PC-9 (cell line): ENCODE results near the gene RAB28. TPM values are rescaled to one million over a fixed set of nuclear protein-coding genes. Genes with fewer than 3 reads are reported as not detected.

ENCODE experiments used
- BruUV-seq: library from RNA; stranded (reverse); fragments of 400-500 nt; replicated peaks from 2 replicates; lab custom pipeline; 2021; lab: Mats Ljungman, UMichigan
- CTCF ChIA-PET: fragments of 300-600 bp; sonication (Branson Sonifier 250); formaldehyde crosslinking; loops from one replicate; lab custom pipeline; 2022; ENCODE audit warnings: antibody characterized with exemption; lab: Charles Lee
- POLR2A ChIA-PET: fragments of 300-600 bp; sonication (Branson Sonifier 250); formaldehyde crosslinking; loops from one replicate; lab custom pipeline; 2022; ENCODE audit warnings: antibody characterized with exemption; ENCODE audit not compliant: unreplicated experiment; lab: Charles Lee
- DNase-seq, 2 experiments: peaks; one replicate each; pipeline versions ENCODE4 v3.0.0 to v3.0.0-alpha.2; 2015 to 2022; ENCODE audit warnings: mixed read lengths in 1 of 2
- H2AFZ ChIP-seq: fragments of 200-600 bp; sonication (generic); 2 replicates; pipeline ENCODE4 v1.8.1; 2017; ENCODE audit warnings: antibody characterized with exemption
- H3F3A ChIP-seq: fragments of 200-600 bp; sonication (generic); 2 replicates; pipeline ENCODE4 v1.8.1; 2017; ENCODE audit warnings: antibody characterized with exemption, mild to moderate bottlenecking, low read depth; ENCODE audit not compliant: insufficient read depth
- H3K27ac ChIP-seq: fragments of 200-600 bp; sonication (generic); 2 replicates; pipeline ENCODE4 v1.6.1; 2016; ENCODE audit warnings: mixed run types
- H3K27me3 ChIP-seq: fragments of 200-600 bp; sonication (generic); 2 replicates; pipeline ENCODE4 v1.6.1; 2016; ENCODE audit warnings: low read depth, mixed run types; ENCODE audit not compliant: insufficient read depth
- H3K36me3 ChIP-seq: fragments of 200-600 bp; sonication (generic); 2 replicates; pipeline ENCODE4 v1.6.1; 2016; ENCODE audit warnings: low read depth, mixed run types
- H3K4me1 ChIP-seq: fragments of 200-600 bp; sonication (generic); replicated peaks from 2 replicates; pipeline ENCODE4 v1.6.1; 2016; ENCODE audit warnings: mixed run types; ENCODE audit not compliant: insufficient read depth
- H3K4me2 ChIP-seq: fragments of 200-600 bp; sonication (generic); 2 replicates; pipeline ENCODE4 v1.6.1; 2017; ENCODE audit warnings: mixed run types
- H3K4me3 ChIP-seq: fragments of 200-600 bp; sonication (generic); 2 replicates; pipeline ENCODE4 v1.6.1; 2016; ENCODE audit warnings: mixed run types
- H3K79me2 ChIP-seq: fragments of 200-600 bp; sonication (generic); 2 replicates; pipeline ENCODE4 v1.6.1; 2017; ENCODE audit warnings: low read depth, mixed run types
- H3K9me2 ChIP-seq: fragments of 200-600 bp; sonication (generic); 2 replicates; pipeline ENCODE4 v1.8.1; 2017; ENCODE audit warnings: mild to moderate bottlenecking; ENCODE audit not compliant: insufficient read depth
- H3K9me3 ChIP-seq: fragments of 200-600 bp; sonication (generic); 2 replicates; pipeline ENCODE4 v1.8.1; 2016; ENCODE audit warnings: low read depth; ENCODE audit not compliant: insufficient read depth
- H4K20me1 ChIP-seq: fragments of 200-600 bp; sonication (generic); 2 replicates; pipeline ENCODE4 v1.8.1; 2017; ENCODE audit not compliant: insufficient read depth
- EZH2 ChIP-seq: fragments of 200-600 bp; sonication (generic); IDR thresholded peaks from 2 replicates; pipeline ENCODE4 v1.8.0; 2017; ENCODE audit warnings: antibody characterized with exemption, low read depth
- intact Hi-C: fragments of 100-400 bp; cut with micrococcal nuclease; formaldehyde crosslinking; loops from one replicate; pipeline ENCODE4 v1.10.0; 2022; ENCODE audit not compliant: unreplicated experiment
- total RNA-seq: library from RNA; stranded (reverse); gene quantifications from 2 replicates; pipeline ENCODE4 v1.2.3, GENCODE V29; 2021
- TF ChIP-seq, protein P1 (sequence below): fragments of 200-600 bp; sonication (generic); conservative IDR thresholded peaks from 2 replicates; pipeline ENCODE4 v1.6.1; 2017; ENCODE audit warnings: mixed run types, antibody characterized with exemption, mild to moderate bottlenecking, moderate library complexity

The RAB28 gene
- total RNA-seq, 1 experiment from 2014 or later: 17.5 TPM

DNA sequence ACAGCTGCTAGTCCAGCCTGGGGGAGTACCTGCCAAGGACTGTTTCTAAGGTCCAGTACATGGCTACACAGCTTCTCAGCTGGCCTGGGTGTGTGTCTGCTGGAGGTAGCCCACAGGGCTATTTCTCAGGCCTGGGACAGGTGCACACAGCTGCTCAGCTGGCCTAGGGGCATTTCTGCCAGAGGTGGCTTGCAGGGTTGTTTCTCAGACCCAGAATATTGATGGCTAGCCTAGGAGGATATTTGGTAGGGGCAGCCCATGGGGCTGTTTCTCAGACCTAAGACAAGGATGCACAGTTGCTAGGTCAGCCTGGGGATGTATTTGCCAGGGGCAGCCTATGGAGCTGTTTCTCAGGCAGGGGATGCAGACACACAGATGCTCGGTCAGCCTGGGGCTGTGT lies 29.4 kb downstream of the RAB28 start:
- no peaks in the 10 kb centered on the region for H3K79me2 ChIP-seq
- intact Hi-C loops: no loop called here
- H3K4me1 ChIP-seq: no peaks in the 10 kb centered on the region
- no peaks in the 10 kb centered on the region; the same call in 1 of the 2 replicates for H3K9me3 ChIP-seq
- CTCF ChIA-PET: no interaction called here
- H3K27ac ChIP-seq: no peak overlapping the region
- no peaks in the 10 kb centered on the region for H3F3A ChIP-seq
- no peak for TF ChIP-seq EZH2
- TF ChIP-seq, protein P1, sequence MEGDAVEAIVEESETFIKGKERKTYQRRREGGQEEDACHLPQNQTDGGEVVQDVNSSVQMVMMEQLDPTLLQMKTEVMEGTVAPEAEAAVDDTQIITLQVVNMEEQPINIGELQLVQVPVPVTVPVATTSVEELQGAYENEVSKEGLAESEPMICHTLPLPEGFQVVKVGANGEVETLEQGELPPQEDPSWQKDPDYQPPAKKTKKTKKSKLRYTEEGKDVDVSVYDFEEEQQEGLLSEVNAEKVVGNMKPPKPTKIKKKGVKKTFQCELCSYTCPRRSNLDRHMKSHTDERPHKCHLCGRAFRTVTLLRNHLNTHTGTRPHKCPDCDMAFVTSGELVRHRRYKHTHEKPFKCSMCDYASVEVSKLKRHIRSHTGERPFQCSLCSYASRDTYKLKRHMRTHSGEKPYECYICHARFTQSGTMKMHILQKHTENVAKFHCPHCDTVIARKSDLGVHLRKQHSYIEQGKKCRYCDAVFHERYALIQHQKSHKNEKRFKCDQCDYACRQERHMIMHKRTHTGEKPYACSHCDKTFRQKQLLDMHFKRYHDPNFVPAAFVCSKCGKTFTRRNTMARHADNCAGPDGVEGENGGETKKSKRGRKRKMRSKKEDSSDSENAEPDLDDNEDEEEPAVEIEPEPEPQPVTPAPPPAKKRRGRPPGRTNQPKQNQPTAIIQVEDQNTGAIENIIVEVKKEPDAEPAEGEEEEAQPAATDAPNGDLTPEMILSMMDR: no peak
- BruUV-seq: no TSS peak
- POLR2A ChIA-PET: no interaction called here
- H4K20me1 ChIP-seq: no peaks in the 10 kb centered on the region
- H3K36me3 ChIP-seq: no peaks in the 10 kb centered on the region
- H3K4me3 ChIP-seq: no peak overlapping the region
- H3K9me2 ChIP-seq: no peaks in the 10 kb centered on the region
- no peak for DNase-seq
- H2AFZ ChIP-seq: no peak overlapping the region
- H3K27me3 ChIP-seq: no peaks in the 10 kb centered on the region
- H3K4me2 ChIP-seq: no peak overlapping the region

DNA sequence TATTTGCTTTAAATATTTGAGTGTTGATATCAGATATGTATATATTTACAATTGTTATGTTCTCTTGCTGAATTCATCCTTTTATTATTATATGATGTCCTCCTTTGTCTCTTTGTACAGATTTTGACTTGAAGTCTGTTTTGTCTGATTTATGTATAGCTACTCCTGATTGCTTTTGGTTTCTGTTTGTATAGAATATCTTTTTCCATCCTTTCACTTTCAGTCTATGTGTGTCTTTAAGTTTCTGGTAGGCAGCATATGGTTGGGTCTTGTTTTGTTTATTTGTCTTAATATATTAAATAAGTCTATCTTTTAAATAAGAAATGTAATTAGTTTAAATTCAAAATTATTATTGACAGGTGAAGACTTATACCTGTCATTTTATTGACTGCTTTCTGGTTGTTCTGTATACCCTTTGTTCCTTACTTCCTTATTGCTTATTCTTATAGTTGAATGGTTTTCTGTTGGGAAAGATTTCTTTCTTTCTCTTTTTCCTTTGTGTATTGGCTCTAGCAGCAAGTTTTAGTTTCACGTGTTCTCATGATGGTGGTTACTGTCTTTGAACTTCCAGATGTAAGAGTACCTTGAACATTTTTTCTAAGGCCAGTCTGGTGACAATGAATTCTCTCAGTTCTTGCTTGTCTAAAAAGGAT lies 31.1 kb downstream of the RAB28 start:
- TF ChIP-seq, protein P1: no peak
- no peak for TF ChIP-seq EZH2
- Histone ChIP-seq H3K4me1 (no peaks in the 10 kb centered on the region), H3K4me3 (no peak overlapping the region), H3K4me2 (no peak overlapping the region), H3K27ac (no peak overlapping the region), H4K20me1 (no peaks in the 10 kb centered on the region), H3F3A (no peaks in the 10 kb centered on the region), H3K9me3 (no peaks in the 10 kb centered on the region; the same call in 1 of the 2 replicates), H3K36me3 (no peaks in the 10 kb centered on the region), H3K27me3 (no peaks in the 10 kb centered on the region), H2AFZ (no peak overlapping the region), H3K9me2 (no peaks in the 10 kb centered on the region), H3K79me2 (no peaks in the 10 kb centered on the region)
- BruUV-seq: no TSS peak
- ChIA-PET CTCF (no interaction called here), POLR2A (no interaction called here)
- intact Hi-C loops: no loop called here
- DNase-seq: no peak

DNA sequence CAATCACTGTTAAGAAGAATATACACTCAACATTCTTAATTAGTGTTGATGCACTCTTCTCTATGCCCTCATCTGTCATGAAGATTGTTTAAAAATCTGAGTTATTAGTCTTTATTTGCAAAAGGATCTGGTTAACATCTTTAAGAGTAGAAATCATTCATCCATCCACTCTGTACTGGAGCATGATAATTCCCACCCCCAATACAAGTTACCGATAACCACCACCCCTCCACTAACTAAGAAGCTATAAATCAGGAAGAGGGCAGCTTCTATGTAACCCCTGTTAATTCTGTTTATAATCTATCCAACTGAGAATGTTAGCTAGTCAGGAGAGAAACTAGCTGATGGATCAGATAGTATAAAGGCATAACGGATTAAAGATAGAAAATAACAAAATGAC lies 34.5 kb downstream of the RAB28 start:
- Histone ChIP-seq H3F3A (no peaks in the 10 kb centered on the region), H3K9me2 (no peaks in the 10 kb centered on the region), H2AFZ (no peak overlapping the region), H3K4me1 (no peaks in the 10 kb centered on the region), H3K9me3 (no peaks in the 10 kb centered on the region; the same call in 1 of the 2 replicates), H3K79me2 (no peaks in the 10 kb centered on the region), H3K4me3 (no peak overlapping the region), H4K20me1 (no peaks in the 10 kb centered on the region), H3K27ac (no peak overlapping the region), H3K27me3 (no peaks in the 10 kb centered on the region), H3K36me3 (no peaks in the 10 kb centered on the region), H3K4me2 (no peak overlapping the region)
- POLR2A ChIA-PET: no interaction called here
- intact Hi-C loops: no loop called here
- BruUV-seq: no TSS peak
- no peak for DNase-seq
- no peak for TF ChIP-seq EZH2
- TF ChIP-seq, protein P1: no peak
- CTCF ChIA-PET: no interaction called here
